T-helper 9 cell (primary cell): ENCODE results near the gene GABBR1.

Experiments
- DNase-seq: peaks from one replicate; pipeline ENCODE4 v3.0.0-alpha.2; 2020

The GABBR1 gene

DNA sequence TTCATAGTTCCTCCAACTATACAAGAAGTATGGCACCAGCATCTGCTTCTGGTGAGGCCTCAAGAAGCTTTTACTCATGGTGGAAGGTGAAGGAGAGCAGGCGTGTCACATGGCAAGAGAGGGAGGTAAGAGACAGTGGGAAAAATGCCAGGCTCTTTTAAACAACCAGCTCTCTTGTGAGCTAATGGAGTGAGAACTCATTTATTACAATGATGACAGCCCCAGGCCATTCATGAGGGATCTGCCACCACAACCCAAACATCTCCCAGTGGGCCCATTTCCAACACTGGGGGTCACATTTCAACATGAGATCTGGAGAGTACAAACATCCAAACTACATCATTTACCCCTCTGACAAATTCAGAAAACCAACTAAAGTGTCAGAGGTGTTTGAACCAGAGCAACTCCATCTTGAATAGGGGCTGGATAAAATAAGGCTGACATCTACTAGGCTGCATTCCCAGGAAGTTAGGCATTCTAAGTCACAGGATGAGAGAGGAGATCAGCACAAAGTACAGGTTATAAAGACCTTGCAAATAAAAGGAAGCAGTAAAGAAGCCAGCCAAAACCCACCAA is 71.3 kb downstream of the GABBR1 start:
- no peak for DNase-seq

DNA sequence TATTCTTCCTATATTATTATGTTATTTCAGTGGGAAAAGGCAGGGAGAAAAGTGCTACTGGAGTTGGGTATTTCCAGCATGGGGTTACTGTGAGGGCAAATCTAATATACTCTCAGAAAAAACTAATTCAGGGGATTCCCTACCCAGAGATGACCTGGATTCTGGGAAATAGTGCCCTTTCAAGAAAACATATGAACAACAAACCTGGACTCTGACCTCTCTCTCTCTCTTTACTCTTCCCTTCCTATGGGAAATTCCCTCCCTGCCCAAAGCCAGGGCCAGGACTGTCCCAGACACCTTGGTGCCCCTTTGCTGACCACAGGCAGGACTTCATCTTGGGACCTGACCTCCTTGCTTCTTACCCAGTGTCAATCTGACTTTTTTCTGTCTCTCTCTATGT is 71.9 kb downstream of the GABBR1 start:
- no peak for DNase-seq

DNA sequence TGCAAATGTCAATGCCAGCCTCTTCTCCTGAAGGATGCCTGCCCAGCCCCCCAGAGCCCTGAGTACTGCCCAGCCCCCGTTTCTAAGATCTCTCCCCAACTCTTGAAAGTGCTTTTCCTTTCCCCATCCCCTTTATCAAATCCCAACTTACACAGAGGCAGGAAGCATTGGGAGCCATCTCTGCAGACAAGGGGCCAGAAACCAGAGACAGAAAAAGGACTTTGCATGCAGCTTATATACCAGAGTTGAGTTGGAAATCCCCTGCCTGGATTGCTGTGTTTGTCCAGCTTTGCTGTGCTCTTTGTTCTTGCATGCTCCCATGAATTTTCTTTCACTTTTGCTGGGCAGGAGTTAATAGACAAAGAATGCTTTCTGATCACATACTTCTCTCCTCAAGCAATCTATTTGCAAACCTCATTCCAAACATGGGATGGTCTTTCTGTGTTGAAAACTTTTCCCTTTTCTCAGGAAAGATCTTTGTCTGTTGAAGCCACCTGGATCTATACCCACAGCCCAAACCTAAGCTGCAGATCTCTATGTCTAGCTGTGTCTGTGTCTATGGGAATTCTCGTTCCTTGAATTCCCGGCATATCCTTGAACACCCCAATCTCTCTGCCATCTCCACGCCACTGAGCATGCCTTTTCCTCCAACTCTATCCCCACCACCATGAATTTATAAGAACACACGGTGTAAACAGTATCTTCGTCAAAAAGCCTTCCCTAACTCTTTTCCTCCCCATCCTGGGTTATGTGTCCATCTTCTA is 73.3 kb downstream of the GABBR1 start, which contains the start of gene UBD:
Gene UBD (minus strand): TSS at position 209 of the 764 bp plus-strand sequence. CDS start 31 bp downstream, at position 178.
- DNase-seq, result no peak

GRCh38 chr6:29558439-29559079 is 74.4 kb downstream of the GABBR1 start:
- DNase-seq, result no peak

DNA sequence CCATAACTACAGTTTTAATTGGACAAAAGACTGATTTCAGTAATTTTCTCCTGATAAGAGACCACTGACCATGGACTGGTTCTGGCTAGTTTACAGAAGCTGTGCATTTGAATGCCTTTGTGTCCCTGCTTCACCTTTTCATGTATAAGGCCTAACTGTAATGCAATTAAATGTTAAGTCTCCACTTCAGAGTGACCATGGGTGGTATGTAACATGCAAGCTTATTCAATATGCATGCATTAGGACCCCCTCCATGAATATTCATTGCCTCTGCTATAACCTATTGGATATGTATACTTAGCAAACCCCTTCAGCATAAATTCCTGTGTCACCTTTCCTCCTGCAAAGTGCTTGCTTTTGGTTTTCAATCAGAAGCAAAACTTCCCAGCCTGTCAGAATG is 75.7 kb downstream of the GABBR1 start:
- DNase-seq, result no peak

DNA sequence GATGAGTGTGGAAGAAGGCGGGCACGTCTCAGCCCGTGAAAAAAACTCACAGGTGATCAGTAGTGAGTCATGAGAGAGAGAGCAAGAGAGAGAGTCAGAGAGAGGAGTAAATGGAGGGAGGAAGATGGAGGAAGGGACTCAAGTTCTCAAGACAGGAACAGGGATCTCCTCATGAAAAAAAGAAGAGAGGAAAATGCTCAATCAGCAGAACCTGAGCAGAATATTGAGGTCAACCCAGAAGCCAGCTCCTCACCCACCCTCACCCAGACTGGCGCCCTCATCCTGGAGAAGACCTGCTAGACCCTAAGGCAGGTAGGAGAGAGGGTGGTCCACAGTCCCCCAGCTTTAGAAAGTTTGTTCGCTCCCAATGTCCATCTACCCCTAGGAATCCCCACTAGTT is 78.2 kb downstream of the GABBR1 start:
- no peak for DNase-seq

- no peak for DNase-seq
These were observed 79.5 kb downstream of the GABBR1 start for GRCh38 chr6:29553268-29554057.

- DNase-seq, result no peak
These were observed 80.4 kb downstream of the GABBR1 start for GRCh38 chr6:29552512-29553051.

GRCh38 chr6:29547573-29547972 is 85.4 kb downstream of the GABBR1 start:
- no peak for DNase-seq

GRCh38 chr6:29537714-29538403 is 95.1 kb downstream of the GABBR1 start:
- no peak for DNase-seq

GRCh38 chr6:29532320-29532951 is 100.5 kb downstream of the GABBR1 start:
- no peak for DNase-seq

DNA sequence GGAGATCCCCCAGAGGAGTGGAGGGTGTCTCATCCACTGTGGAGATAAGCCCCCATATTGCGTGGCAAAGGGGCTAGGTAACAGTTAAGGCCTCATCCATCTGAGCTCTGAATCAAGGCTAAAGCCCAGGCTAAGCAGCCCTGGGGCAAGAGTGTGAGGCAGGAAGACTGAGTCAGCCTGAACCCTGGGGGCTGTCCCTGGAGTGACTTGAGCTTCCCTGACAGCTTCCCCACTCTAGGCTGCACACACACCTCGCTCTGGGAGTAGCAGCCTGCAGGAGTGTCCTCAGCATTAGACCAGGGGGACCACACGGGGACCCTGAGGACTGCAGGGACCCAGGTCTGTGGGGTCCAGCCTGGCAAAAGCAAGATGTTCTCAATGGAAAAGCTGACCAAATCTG is 101.3 kb downstream of the GABBR1 start:
- DNase-seq, result no peak

DNA sequence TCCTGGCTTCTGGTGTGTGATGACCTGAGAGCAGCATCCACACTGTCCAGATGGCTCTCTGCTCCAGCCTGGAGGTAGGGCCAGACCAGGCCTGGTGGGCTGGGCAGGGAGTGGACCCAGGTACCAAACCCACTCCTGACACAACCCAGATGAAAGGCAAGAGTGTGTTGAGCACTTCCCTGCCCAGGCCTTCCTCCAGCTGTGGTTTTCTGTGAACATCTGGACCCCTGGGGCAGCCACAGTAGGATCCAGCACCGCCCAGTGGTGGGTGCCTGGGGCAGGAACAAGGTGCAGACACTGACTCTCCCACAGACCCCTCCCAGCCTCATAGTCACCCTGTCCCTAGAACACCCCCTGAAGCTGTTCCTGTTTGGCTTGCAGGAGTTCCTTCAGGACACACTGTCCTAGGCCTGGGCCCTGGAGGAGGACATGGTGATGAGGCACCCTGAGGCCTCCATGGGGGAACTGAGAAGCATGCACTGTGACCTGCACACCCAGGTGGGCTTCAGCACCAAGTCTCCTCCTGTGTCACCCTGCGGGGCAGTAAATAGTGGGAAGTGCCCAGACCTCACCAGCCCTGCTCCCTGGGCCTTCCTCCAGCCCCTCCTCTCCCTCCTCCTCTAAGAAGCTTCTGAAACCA is 102.2 kb downstream of the GABBR1 start:
- DNase-seq, result no peak

DNA sequence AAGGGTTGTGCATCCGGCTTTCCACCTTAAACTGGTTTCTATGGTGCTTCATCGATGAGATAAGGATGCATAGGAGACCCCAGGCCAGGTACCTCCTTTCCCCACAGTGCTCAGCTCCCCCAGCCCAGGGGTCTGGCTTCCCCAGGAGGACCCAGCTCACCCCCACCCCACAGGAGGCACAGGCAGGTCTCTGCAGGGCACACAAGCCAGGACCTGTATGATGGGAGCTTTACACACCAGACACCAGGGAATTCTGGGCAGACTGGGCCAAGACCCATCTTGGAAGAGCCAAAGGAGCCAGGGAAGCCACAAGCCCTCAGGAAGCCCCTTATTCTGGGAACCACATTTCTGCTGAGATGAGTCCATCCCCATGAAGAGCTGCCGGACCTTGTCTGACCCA is 103.0 kb downstream of the GABBR1 start:
- no peak for DNase-seq

GRCh38 chr6:29528988-29529560 is 103.9 kb downstream of the GABBR1 start:
- no peak for DNase-seq

GRCh38 chr6:29528300-29528931 is 104.6 kb downstream of the GABBR1 start:
- no peak for DNase-seq

DNA sequence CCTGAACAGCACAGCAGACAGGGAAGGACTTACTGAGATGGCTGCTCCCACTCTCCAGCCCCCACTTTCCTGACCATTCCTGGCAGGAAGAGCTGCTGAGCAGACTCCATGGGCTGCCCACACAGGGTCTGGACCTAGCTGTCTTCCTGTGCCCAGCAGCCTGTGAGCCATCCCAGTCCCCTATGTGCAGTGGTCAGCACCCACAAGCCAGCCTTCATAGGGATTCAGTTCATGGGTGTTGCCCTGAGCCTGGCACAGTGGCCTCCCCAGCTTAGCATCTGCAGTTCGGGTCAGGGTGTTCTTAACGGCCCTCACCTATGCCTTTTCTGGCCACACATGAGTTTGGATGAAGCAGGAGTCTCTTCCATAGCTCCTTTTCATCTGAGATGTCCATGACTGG is 105.4 kb downstream of the GABBR1 start:
- DNase-seq, result no peak

GRCh38 chr6:29527126-29527525 is 105.9 kb downstream of the GABBR1 start:
- DNase-seq, result no peak

DNA sequence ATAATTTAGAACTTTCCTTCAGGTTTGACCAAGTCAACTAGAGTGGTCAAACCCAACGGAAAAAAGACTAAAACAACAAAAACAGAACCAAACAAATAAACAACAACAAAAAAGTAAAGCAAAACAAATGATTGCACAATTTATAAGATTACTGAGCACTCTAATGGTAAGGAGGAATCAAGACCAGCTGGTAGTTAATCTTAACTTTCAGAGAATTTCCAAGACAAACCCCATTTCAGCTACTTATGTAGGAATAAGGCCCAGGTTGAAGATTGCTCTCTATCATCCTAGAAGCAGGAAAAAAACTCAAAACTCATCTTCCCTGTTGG is 107.7 kb downstream of the GABBR1 start:
- no peak for DNase-seq

GRCh38 chr6:29524444-29525310 is 108.3 kb downstream of the GABBR1 start:
- DNase-seq, result no peak
